ENCODE results near the gene CYFIP1. TPM values are rescaled to one million over a fixed set of nuclear protein-coding genes. Genes with fewer than 3 reads are reported as not detected.

Gene CYFIP1
- total RNA-seq, 1 donor from 2014 or later: 46.0 TPM

DNA sequence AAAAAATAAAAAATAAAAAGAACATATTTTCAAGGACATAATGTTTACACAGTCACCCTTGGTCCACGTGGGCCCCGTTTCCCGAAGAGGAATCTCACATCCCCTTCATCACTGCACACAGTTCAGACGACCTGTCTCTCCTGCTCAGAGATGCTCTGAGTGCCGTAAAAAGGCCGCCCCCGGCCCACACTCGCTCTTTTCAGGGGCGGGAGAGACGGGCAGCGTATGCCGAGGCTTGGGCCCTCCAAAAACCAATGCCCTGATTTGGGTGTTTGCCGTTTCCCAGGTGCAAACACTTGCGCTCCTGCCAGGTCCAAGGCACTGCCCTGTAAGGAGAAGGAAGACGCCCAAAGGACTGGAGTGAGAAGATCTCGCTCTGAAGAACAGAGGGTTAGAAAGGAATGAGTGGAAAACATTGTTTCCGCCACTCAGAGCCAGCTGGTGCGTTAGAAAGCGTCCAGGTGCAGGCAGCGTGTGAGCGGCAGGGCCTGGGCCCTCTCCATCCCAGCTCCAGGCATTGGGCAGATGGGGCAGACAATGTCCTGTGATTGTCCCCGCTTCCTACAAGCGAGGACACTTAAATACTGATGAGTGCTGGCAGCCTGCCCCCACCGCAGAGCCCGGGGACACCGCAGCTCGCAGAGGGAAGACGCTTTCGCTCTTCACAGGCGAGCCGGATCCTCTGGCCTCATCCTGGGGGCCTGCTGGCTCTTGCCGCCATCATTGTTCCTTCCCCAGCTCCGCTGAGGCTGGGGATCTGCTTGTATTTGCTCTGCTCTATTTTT lies 88.5 kb downstream of the CYFIP1 start:
- DNase-seq (ENCODE audit: low spot score) (no peak), ATAC-seq (no peak)

- DNase-seq (ENCODE audit: low spot score) (no peak), ATAC-seq (no peak)
These were observed 89.9 kb downstream of the CYFIP1 start for GRCh38 chr15:22890296-22890695.

- DNase-seq (ENCODE audit: low spot score): no peak
- ATAC-seq: no peak
These were observed 90.9 kb downstream of the CYFIP1 start for GRCh38 chr15:22889146-22889818.

DNA sequence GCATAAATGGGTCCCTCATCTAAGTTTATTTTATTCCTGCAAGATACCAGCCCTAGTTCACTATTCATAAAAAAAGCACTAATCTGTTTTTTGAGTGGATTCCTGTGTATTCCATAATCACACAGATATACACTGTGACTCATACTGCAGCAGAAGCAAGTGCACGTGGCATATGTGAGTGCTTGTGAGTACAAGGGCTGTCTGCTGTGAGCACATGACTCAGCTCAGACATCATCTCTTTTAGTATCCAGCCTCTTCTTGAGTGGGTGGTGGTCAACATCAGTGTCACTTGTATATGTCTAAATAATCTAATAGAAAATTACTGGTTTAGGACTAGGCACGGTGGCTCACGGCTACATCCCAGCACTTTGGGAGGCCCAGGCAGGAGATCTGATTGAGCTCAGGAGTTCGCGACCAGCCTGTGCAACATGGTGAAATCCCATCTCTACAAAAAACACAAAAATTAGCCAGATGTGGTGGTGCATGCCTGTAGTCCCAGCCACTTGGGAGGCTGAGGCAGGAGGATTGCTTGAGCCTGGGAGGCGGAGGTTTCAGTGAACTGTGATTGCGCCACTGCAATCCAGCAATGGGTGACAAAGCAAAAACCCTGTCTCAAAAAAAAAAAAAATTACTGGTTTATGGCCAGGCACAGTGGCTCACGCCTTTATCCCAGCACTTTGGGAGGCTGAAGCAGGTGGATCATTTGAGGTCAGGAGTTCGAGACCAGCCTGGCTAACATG lies 91.9 kb downstream of the CYFIP1 start:
- ATAC-seq (no peak), DNase-seq (ENCODE audit: low spot score) (no peak)

GRCh38 chr15:22887157-22887951 lies 92.8 kb downstream of the CYFIP1 start:
- ATAC-seq (no peak), DNase-seq (ENCODE audit: low spot score) (no peak)

GRCh38 chr15:22885120-22885519 lies 95.0 kb downstream of the CYFIP1 start:
- ATAC-seq (no peak), DNase-seq (ENCODE audit: low spot score) (no peak)

GRCh38 chr15:22884344-22884743 lies 95.8 kb downstream of the CYFIP1 start:
- ATAC-seq: no peak

DNA sequence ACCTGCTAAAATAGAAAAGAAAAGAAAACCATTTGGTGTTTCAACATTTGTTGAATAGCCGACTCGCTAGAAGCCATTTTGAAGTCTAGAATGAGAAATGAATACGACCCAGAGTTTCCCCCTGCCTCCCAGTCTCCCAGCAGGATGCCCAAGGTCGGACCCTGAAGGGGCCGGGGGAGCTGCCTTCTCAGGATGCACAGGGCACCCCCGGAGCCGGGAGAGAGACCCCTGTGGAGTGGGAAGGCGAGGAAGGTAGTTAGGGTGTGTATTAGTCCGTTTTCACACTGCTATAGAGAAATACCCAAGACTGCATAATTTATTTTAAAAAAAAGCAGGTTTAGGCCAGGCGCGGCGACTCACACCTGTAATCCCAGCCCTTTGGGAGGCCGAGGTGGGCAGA lies 97.0 kb downstream of the CYFIP1 start:
- DNase-seq (ENCODE audit: low spot score) (no peak), ATAC-seq (no peak)

More at GRCh38 chr15:22884344-22884743, 95.8 kb downstream of the CYFIP1 start:
- no peak for DNase-seq (ENCODE audit: low spot score)

GRCh38 chr15:22881739-22882440 lies 98.3 kb downstream of the CYFIP1 start:
- DNase-seq (ENCODE audit: low spot score) (no peak), ATAC-seq (no peak)

DNA sequence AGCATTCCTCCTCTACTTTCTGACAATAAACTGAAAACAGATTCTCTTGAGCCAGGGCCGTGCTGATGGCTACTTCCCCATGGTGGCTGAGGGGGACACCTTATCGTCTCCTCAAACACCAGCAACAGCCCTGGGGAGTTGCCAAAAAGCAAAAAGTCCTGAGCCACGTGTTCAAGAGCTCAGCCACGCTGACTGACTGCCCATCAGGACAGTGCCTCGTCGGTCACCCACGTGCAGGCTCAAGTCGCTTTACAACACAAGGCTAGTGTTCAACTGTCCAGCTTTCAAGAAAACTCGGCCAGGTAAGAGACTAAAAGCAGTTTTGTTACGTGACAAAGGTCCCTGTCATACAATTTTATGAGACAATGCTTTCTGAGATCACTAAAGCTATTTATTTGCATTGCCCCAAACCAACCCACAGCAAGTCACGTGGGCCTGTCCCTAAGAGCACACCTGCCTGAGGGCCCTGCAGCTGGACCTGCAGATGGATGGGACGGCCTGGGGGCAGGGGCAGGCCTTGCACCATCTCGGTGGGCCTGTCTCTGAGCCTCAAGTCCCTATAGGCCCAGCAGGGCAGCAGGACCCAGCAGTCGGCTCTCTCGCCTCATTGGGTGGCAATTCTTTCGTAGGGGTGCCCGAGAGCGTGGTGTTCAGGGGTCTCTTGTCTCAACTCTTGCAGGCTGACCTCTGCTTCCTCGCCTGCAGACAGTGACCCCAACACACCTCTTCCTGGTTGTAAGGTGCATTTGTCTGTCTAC lies 99.0 kb downstream of the CYFIP1 start:
- DNase-seq (ENCODE audit: low spot score): no peak
- no peak for ATAC-seq

- DNase-seq (ENCODE audit: low spot score): no peak
- no peak for ATAC-seq
These were observed 99.8 kb downstream of the CYFIP1 start for GRCh38 chr15:22880068-22880980.

GRCh38 chr15:22878103-22878502 lies 102.1 kb downstream of the CYFIP1 start:
- DNase-seq (ENCODE audit: low spot score): no peak
- ATAC-seq: no peak

- DNase-seq (ENCODE audit: low spot score) (no peak), ATAC-seq (no peak)
These were observed 102.6 kb downstream of the CYFIP1 start for GRCh38 chr15:22877607-22878006.

DNA sequence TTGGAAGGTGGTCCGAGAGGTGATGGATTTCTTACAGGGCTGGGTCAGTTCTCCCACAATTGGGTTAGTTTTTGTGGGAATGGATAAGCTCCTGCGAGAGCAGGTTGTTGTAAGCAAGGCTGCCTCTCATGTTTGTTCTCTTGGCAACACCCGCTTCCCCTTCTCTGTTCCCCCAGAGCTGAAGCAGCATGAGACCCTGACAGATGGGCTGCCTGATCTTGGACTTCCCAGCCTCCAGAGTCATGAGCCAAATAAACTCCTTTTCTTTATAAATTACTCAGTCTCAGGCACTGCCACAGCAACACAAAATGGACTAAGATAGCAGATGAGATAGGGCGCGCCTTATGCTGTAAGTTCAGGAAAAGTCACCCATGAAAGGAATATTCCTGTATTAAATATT lies 103.1 kb downstream of the CYFIP1 start:
- DNase-seq (ENCODE audit: low spot score) (no peak), ATAC-seq (no peak)

DNA sequence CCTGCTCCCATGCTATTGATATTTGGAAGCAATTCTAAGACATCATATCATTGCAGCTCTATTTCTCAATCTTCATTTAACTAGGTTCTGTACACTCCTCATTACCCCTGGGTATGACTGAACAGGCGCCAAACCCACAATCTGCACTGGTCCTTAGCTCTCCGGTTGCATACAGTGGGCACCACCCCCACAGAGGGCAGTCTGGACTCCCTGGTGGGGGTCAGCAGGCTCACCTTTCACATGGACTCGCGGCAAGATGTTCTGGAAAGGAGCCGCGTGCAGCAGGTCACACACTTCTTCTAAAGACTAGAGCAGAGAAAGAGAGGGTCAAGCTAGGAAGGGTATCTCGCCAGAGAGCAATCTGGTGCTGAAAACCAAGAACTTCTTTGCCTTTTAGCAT lies 105.2 kb downstream of the CYFIP1 start:
- no peak for ATAC-seq
- DNase-seq (ENCODE audit: low spot score): no peak

DNA sequence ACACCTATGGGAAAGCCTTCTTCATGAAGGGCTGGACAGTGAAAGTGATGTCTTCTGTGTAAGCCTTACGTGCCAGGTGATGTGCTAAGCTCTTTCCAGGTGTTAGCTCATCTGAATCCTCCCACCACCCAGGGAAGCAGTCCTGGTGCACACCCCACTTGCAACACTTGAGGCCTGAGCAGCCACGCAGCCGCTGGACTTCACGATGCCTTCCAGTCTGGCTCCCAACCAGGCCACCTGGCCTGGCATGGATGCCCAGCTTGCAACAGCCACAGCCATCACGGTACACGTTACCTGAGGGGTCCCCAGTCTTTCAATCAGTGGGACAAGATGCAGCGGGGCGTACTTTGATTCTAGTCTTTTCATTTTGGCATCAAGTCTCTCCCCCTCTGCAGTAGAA lies 105.9 kb downstream of the CYFIP1 start:
- no peak for DNase-seq (ENCODE audit: low spot score)
- no peak for ATAC-seq

GRCh38 chr15:22873841-22874240 lies 106.3 kb downstream of the CYFIP1 start:
- ATAC-seq: no peak

GRCh38 chr15:22872936-22873701 lies 107.0 kb downstream of the CYFIP1 start:
- ATAC-seq (no peak), DNase-seq (ENCODE audit: low spot score) (no peak)

More at GRCh38 chr15:22873841-22874240, 106.3 kb downstream of the CYFIP1 start:
- no peak for DNase-seq (ENCODE audit: low spot score)
